Caco-2 (cell line): ENCODE measurements around the gene TMC7. TPM values are rescaled to one million over a fixed set of nuclear protein-coding genes. Genes with fewer than 3 reads are reported as not detected.

Experiments
- BruUV-seq: library from RNA; stranded (reverse); fragments of 400-500 nt; replicated peaks from 2 replicates; lab custom pipeline; 2021; lab: Mats Ljungman, UMichigan
- CTCF ChIA-PET: fragments of 300-600 bp; sonication (Branson Sonifier 250); formaldehyde crosslinking; loops from one replicate; lab custom pipeline; 2022; ENCODE audit warnings: antibody characterized with exemption; lab: Charles Lee
- POLR2A ChIA-PET: fragments of 300-600 bp; sonication (Branson Sonifier 250); formaldehyde crosslinking; loops from one replicate; lab custom pipeline; 2022; ENCODE audit warnings: antibody characterized with exemption; lab: Charles Lee
- DNase-seq, 2 experiments: peaks; one replicate each; pipeline versions ENCODE4 v3.0.0 to v3.0.0-alpha.2; 2020 to 2022
- H3K27me3 ChIP-seq: replicated peaks from 2 replicates; pipeline ENCODE4 v1.6.0; 2011; ENCODE audit warnings: low read length; ENCODE audit not compliant: control insufficient read depth, insufficient read depth
- H3K36me3 ChIP-seq: 2 replicates; pipeline ENCODE4 v1.5.1; 2011; ENCODE audit warnings: low read length; ENCODE audit not compliant: control insufficient read depth, insufficient read depth
- H3K4me1 ChIP-seq: fragments of 250-450 bp; sonication (Bioruptor Pico); 2 replicates; pipeline ENCODE4 v1.5.1; 2020; ENCODE audit warnings: mild to moderate bottlenecking
- H3K4me3 ChIP-seq: 2 replicates; pipeline ENCODE4 v1.5.1; 2011; ENCODE audit warnings: low read depth, mild to moderate bottlenecking, control low read depth, low read length
- H3K9me3 ChIP-seq: fragments of 250-450 bp; sonication (Bioruptor Pico); 2 replicates; pipeline ENCODE4 v1.5.1; 2020; ENCODE audit warnings: mild to moderate bottlenecking, moderate library complexity
- H3K27ac Mint-ChIP-seq: one replicate; pipeline ENCODE4 v1.8.0; 2022; ENCODE audit warnings: mixed read lengths; ENCODE audit not compliant: unreplicated experiment
- H3K27me3 Mint-ChIP-seq: one replicate; pipeline ENCODE4 v1.8.0; 2022; ENCODE audit warnings: mixed read lengths; ENCODE audit not compliant: insufficient read depth, unreplicated experiment
- H3K36me3 Mint-ChIP-seq: one replicate; pipeline ENCODE4 v1.8.0; 2022; ENCODE audit warnings: mild to moderate bottlenecking, mixed read lengths; ENCODE audit not compliant: insufficient read depth, unreplicated experiment
- H3K4me1 Mint-ChIP-seq: one replicate; pipeline ENCODE4 v1.8.0; 2022; ENCODE audit warnings: low read depth, mixed read lengths; ENCODE audit not compliant: unreplicated experiment
- H3K4me3 Mint-ChIP-seq: one replicate; pipeline ENCODE4 v1.8.0; 2022; ENCODE audit warnings: mild to moderate bottlenecking, moderate library complexity, mixed read lengths; ENCODE audit not compliant: unreplicated experiment
- H3K9me3 Mint-ChIP-seq: one replicate; pipeline ENCODE4 v1.8.0; 2022; ENCODE audit warnings: mixed read lengths; ENCODE audit not compliant: unreplicated experiment
- CTCF ChIP-seq, 2 experiments: fragments of 200-600 bp in 1 of 2; IDR thresholded peaks; 1 replicate in 1 of 2; 2 replicates in 1 of 2; pipeline versions ENCODE4 v1.5.1 to v1.8.0; 2011 to 2022; ENCODE audit warnings: antibody characterized with exemption in 1 of 2, control low read depth in 1 of 2, inconsistent platforms in 1 of 2, low read depth in 1 of 2, low read length in 1 of 2, mild to moderate bottlenecking in 1 of 2, moderate library complexity in 1 of 2; ENCODE audit not compliant: insufficient read depth in 1 of 2, severe bottlenecking in 1 of 2, unreplicated experiment in 1 of 2
- intact Hi-C: fragments of 100-400 bp; cut with micrococcal nuclease; formaldehyde crosslinking; loops from one replicate; pipeline ENCODE4 v1.10.0; 2022; ENCODE audit not compliant: unreplicated experiment
- total RNA-seq: library from RNA; stranded (reverse); gene quantifications from 2 replicates; pipeline ENCODE4 v1.2.3, GENCODE V29; 2022

Gene TMC7
- total RNA-seq, 1 experiment from 2014 or later = 4.0 TPM

DNA sequence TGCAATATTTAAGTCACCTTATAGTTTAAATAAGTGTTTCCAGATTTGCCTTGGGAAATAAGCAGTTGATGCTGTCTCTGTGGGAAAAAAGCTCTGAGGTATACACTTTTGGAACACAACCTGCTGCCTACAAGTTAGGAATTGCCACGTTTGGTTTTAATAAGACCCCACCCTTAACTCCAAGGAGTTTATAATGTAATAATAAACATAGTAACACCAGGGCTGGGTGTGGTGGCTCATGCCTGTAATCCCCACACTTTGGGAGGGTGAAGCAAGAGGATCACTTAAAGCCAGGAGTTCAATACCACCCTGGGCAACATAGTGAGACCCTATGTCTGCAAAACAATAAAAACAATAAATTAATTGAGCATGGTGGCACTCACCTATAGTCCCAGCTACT is 41.7 kb upstream of the TMC7 start:
- Mint-ChIP-seq H3K27me3 (no peaks in the 10 kb centered on the region), H3K4me1 (peaks cover 4% of the 10 kb centered on the region), H3K4me3 (no peak overlapping the region), H3K9me3 (no peaks in the 10 kb centered on the region), H3K27ac (no peak overlapping the region), H3K36me3 (no peaks in the 10 kb centered on the region)
- no peaks in the 10 kb centered on the region for H3K36me3 ChIP-seq
- no peak overlapping the region for H3K4me3 ChIP-seq
- H3K4me1 ChIP-seq = peaks cover 16% of the 10 kb centered on the region
- intact Hi-C loops = no loop called here
- H3K9me3 ChIP-seq = no peaks in the 10 kb centered on the region
- no peaks in the 10 kb centered on the region for H3K27me3 ChIP-seq
- no peak for TF ChIP-seq CTCF (IDR thresholded peaks at IDR 0.05; ENCODE audit: insufficient read depth in 1 of 2, low read depth in 1 of 2, low read length in 1 of 2, severe bottlenecking in 1 of 2, unreplicated experiment in 1 of 2)
- no TSS peak for BruUV-seq
- DNase-seq = no peak
- ChIA-PET POLR2A (no interaction called here), CTCF (no interaction called here)

GRCh38 chr16:18943414-18943813 is 40.3 kb upstream of the TMC7 start:
- ChIA-PET CTCF (no interaction called here), POLR2A (no interaction called here)
- H3K27ac Mint-ChIP-seq = no peak overlapping the region
- TF ChIP-seq CTCF (IDR thresholded peaks at IDR 0.05; ENCODE audit: insufficient read depth in 1 of 2, low read depth in 1 of 2, low read length in 1 of 2, severe bottlenecking in 1 of 2, unreplicated experiment in 1 of 2) = no peak
- Histone ChIP-seq H3K36me3 (no peaks in the 10 kb centered on the region), H3K4me3 (no peak overlapping the region), H3K9me3 (no peaks in the 10 kb centered on the region), H3K27me3 (no peaks in the 10 kb centered on the region), H3K4me1 (peaks cover 12% of the 10 kb centered on the region)
- no peak overlapping the region for H3K4me3 Mint-ChIP-seq
- H3K4me1 Mint-ChIP-seq = no peaks in the 10 kb centered on the region
- H3K36me3 Mint-ChIP-seq = no peaks in the 10 kb centered on the region
- H3K27me3 Mint-ChIP-seq = no peaks in the 10 kb centered on the region
- intact Hi-C loops = no loop called here
- no TSS peak for BruUV-seq
- H3K9me3 Mint-ChIP-seq = no peaks in the 10 kb centered on the region
- no peak for DNase-seq

DNA sequence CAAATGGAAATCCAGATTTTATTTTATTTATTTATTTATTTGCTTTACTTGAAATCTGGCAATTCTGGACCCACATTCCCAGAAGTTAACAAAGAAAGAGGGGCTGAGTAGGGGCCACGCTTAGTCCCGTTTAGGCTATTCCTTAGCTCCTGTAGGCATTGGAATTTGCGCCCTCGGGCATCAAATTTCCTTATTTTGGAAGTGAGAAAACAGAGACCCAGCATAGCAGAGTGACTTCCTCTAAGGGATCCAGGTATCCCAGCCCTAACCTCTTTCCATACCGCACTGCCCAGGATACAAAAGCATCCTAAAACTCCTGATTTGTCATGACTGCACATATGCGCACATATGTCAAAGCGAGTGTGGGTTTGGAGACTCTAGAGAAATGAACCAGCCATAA is 38.5 kb upstream of the TMC7 start:
- TF ChIP-seq CTCF (IDR thresholded peaks at IDR 0.05; ENCODE audit: insufficient read depth in 1 of 2, low read depth in 1 of 2, low read length in 1 of 2, severe bottlenecking in 1 of 2, unreplicated experiment in 1 of 2) = no peak
- H3K4me3 Mint-ChIP-seq = no peak overlapping the region
- Histone ChIP-seq H3K4me3 (no peak overlapping the region), H3K4me1 (no peaks in the 10 kb centered on the region), H3K27me3 (no peaks in the 10 kb centered on the region), H3K36me3 (no peaks in the 10 kb centered on the region), H3K9me3 (no peaks in the 10 kb centered on the region)
- H3K27ac Mint-ChIP-seq = no peak overlapping the region
- no peaks in the 10 kb centered on the region for H3K9me3 Mint-ChIP-seq
- intact Hi-C loops = no loop called here
- BruUV-seq = no TSS peak
- no peaks in the 10 kb centered on the region for H3K36me3 Mint-ChIP-seq
- POLR2A ChIA-PET = no interaction called here
- CTCF ChIA-PET = no interaction called here
- DNase-seq = peak in 1 of 2 experiments; percentile 37
- no peaks in the 10 kb centered on the region for H3K4me1 Mint-ChIP-seq
- H3K27me3 Mint-ChIP-seq = no peaks in the 10 kb centered on the region
